Measurements from ENCODE around the gene PPM1H. TPM values are rescaled to one million over a fixed set of nuclear protein-coding genes. Genes with fewer than 3 reads are reported as not detected.
A peak's percentile ranks its signal among the peaks of the same experiment; 100 is the strongest.

PPM1H gene
- total and polyA plus RNA-seq, 4 donors = 22.0 to 35.8 (median 26.0) TPM

DNA sequence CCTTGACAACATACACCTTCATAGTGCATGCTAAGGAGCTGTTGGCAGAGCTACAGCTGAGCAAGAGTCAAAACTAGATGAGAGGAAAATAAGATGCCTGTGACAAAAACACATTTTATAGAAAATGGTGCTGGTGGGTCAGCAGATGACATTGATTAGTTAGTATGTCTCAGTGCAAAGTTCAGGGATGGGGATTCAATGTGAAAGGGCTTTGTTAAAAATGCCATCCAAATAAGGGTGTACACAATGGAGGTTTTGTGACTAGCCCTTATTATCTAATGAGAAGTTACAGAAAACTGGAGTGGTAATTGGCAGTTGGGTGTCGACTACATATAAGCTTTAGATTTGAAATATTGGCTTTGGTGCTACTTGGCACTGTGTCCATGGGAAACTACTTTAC lies 299.3 kb downstream of the PPM1H start:
- no CpG with 5 or more reads among the region's 1 CpG for WGBS (ENCODE audit: insufficient coverage)
- Histone ChIP-seq H3K27me3 (ENCODE audit: control insufficient read depth, insufficient read depth, low read length) (no peaks in the 10 kb centered on the region), H3K27ac (ENCODE audit: low read depth, low read length) (no peak overlapping the region), H3K4me3 (ENCODE audit: low read depth, low read length) (no peak overlapping the region), H3K4me1 (ENCODE audit: control insufficient read depth, insufficient read depth, low read length) (peaks cover 21% of the 10 kb centered on the region), H3K36me3 (ENCODE audit: control insufficient read depth, insufficient read depth, low read length) (no peaks in the 10 kb centered on the region), H3K9me3 (ENCODE audit: control insufficient read depth, insufficient read depth, low read length) (no peaks in the 10 kb centered on the region)
- no peak for DNase-seq (ENCODE audit: low read depth in 4 of 6, low spot score in 6 of 6)

DNA sequence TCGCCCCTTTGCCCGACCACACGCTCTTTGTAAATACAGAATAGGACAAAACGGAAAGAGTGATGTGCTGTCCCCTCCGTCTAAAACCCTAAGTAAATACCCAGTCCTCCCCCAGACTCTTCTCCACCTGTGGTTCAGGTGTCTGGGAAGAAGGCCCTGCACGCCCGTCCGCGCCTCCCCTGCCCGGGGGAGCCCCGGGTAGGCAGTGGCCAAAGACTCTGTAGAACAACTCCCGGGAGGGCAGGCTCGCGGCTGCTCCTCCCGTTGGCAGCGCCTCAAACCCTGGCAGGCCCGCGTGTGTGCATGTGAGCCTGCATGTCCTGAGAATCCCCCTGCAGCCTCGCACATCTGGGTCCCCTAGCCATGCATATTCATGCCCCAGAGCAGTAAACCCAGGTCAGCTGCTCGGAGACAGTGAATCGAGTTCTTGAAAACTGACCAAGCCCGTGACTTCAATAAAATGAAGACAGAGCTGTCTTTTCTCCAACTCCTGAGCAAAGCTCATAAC lies 302.5 kb downstream of the PPM1H start:
- WGBS (ENCODE audit: insufficient coverage) = under 1% methylated on average over 17 of the region's 22 CpGs
- peak overlapping the region; percentile 53 for H3K4me3 ChIP-seq (ENCODE audit: low read depth, low read length)
- peak in 3 of 6 donors; percentile 39 to 87 (median 82) for DNase-seq (ENCODE audit: low read depth in 4 of 6, low spot score in 6 of 6)
- no peaks in the 10 kb centered on the region for H3K36me3 ChIP-seq (ENCODE audit: control insufficient read depth, insufficient read depth, low read length)
- H3K27me3 ChIP-seq (ENCODE audit: control insufficient read depth, insufficient read depth, low read length) = no peaks in the 10 kb centered on the region
- no peaks in the 10 kb centered on the region for H3K9me3 ChIP-seq (ENCODE audit: control insufficient read depth, insufficient read depth, low read length)
- peak overlapping the region; percentile 74 for H3K27ac ChIP-seq (ENCODE audit: low read depth, low read length)
- H3K4me1 ChIP-seq (ENCODE audit: control insufficient read depth, insufficient read depth, low read length) = peaks cover 25% of the 10 kb centered on the region

DNA sequence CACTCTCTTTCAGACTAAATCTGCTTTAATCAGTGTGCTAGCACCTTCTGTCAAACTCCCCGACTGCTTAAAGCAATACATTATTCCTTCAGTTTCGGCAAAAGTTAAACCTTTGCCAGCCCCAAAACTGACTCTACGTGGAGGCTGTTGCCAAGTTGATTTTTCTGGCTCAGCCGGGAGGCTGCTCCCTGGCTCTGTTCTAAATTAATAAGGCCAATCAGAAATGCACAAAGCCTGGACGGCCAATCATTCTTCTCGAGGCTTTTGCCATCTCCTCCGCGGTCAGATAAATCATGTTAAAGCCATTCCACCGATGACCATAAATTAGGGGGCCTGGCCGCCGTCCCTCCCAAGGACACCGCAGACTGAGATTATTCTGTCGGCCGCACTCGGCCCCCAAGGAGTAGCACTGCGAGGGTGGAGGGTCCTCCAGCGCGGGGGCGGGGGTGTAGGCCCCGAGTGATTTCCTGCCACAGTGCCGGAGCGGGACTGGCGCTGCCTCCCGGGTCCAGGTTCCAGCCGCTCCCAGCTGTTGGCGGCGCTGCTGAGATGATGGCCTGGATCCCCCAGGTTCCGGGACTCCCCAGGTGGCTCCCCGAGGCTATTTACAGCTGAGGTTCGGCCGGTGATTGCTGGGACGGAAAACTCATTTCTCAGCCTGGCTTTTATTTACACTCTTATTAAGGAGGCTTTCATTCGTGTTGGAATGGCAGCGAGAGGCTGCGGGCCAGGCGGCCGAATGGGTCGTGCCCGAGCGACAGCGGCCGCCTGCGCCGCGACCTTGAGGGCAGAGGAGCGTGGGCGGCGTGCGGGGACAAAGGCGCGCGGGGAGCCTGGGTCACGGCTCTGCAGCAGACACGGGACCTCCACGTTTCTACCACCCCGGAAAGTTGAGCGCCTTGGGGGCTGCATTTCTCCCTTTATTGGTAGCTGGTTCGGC lies 303.2 kb downstream of the PPM1H start:
- Histone ChIP-seq H3K4me3 (ENCODE audit: low read depth, low read length) (peak overlapping the region; percentile 53), H3K27me3 (ENCODE audit: control insufficient read depth, insufficient read depth, low read length) (no peaks in the 10 kb centered on the region), H3K4me1 (ENCODE audit: control insufficient read depth, insufficient read depth, low read length) (peaks cover 25% of the 10 kb centered on the region), H3K36me3 (ENCODE audit: control insufficient read depth, insufficient read depth, low read length) (no peaks in the 10 kb centered on the region), H3K27ac (ENCODE audit: low read depth, low read length) (peak overlapping the region; percentile 74), H3K9me3 (ENCODE audit: control insufficient read depth, insufficient read depth, low read length) (no peaks in the 10 kb centered on the region)
- WGBS (ENCODE audit: insufficient coverage) = under 1% methylated on average over 57 of the region's 58 CpGs
- DNase-seq (ENCODE audit: low read depth in 4 of 6, low spot score in 6 of 6) = peak in 4 of 6 donors; percentile 28 to 88 (median 65)

GRCh38 chr12:62629971-62630739 lies 304.8 kb downstream of the PPM1H start:
- Histone ChIP-seq H3K4me3 (ENCODE audit: low read depth, low read length) (no peak overlapping the region), H3K9me3 (ENCODE audit: control insufficient read depth, insufficient read depth, low read length) (no peaks in the 10 kb centered on the region), H3K27me3 (ENCODE audit: control insufficient read depth, insufficient read depth, low read length) (no peaks in the 10 kb centered on the region), H3K4me1 (ENCODE audit: control insufficient read depth, insufficient read depth, low read length) (peaks cover 25% of the 10 kb centered on the region), H3K36me3 (ENCODE audit: control insufficient read depth, insufficient read depth, low read length) (no peaks in the 10 kb centered on the region), H3K27ac (ENCODE audit: low read depth, low read length) (no peak overlapping the region)
- peak in 1 of 6 donors; percentile 57 for DNase-seq (ENCODE audit: low read depth in 4 of 6, low spot score in 6 of 6)
- WGBS (ENCODE audit: insufficient coverage) = 55% methylated on average over 3 of the region's 5 CpGs

DNA sequence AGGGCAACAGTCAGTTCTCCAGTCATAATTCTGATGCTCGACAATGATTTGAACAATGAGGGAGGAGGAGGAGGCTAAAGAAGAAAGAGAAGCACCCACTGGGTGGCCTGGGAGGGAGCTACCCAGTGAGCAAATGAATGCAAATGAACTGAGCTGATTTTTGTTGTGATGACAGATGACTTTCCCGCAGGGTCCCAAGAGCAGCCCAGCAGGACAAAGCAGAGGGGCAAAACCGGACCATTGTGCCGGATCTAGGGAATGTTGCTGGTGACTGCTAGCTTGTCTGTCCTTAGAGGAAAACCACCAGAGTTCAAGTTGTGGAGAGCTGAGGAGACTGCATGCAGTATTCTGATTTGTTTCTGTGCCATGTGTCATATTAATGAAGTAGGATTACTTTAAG lies 305.5 kb downstream of the PPM1H start:
- Histone ChIP-seq H3K4me3 (ENCODE audit: low read depth, low read length) (no peak overlapping the region), H3K9me3 (ENCODE audit: control insufficient read depth, insufficient read depth, low read length) (no peaks in the 10 kb centered on the region), H3K27ac (ENCODE audit: low read depth, low read length) (no peak overlapping the region), H3K4me1 (ENCODE audit: control insufficient read depth, insufficient read depth, low read length) (peaks cover 25% of the 10 kb centered on the region), H3K27me3 (ENCODE audit: control insufficient read depth, insufficient read depth, low read length) (no peaks in the 10 kb centered on the region), H3K36me3 (ENCODE audit: control insufficient read depth, insufficient read depth, low read length) (no peaks in the 10 kb centered on the region)
- DNase-seq (ENCODE audit: low read depth in 4 of 6, low spot score in 6 of 6) = no peak
- 25% methylated on average over 4 of the region's 4 CpGs for WGBS (ENCODE audit: insufficient coverage)

DNA sequence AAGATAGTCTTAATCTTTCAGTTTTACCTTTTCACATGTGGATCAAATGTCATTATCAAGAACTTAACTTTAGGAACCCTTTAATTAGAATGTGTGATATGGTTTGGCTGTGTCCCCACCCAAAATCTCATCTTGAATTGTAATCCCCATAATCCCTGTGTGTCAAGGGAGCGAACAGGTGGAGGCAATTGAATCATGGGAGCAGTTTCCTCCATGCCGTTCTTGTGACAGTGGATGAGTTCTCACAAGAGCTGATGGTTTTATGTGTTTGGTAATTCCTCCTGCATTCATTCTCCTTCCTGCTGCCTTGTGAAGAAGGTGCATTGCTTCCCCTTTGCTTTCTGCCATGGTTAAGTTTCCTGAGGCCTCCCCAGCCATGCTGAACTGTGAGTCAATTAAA lies 307.8 kb downstream of the PPM1H start:
- no peaks in the 10 kb centered on the region for H3K36me3 ChIP-seq (ENCODE audit: control insufficient read depth, insufficient read depth, low read length)
- no peak overlapping the region for H3K27ac ChIP-seq (ENCODE audit: low read depth, low read length)
- H3K4me1 ChIP-seq (ENCODE audit: control insufficient read depth, insufficient read depth, low read length) = peaks cover 12% of the 10 kb centered on the region
- H3K27me3 ChIP-seq (ENCODE audit: control insufficient read depth, insufficient read depth, low read length) = no peaks in the 10 kb centered on the region
- no peak for DNase-seq (ENCODE audit: low read depth in 4 of 6, low spot score in 6 of 6)
- WGBS (ENCODE audit: insufficient coverage) = no CpG with 5 or more reads among the region's 2 CpGs
- H3K4me3 ChIP-seq (ENCODE audit: low read depth, low read length) = no peak overlapping the region
- no peaks in the 10 kb centered on the region for H3K9me3 ChIP-seq (ENCODE audit: control insufficient read depth, insufficient read depth, low read length)

DNA sequence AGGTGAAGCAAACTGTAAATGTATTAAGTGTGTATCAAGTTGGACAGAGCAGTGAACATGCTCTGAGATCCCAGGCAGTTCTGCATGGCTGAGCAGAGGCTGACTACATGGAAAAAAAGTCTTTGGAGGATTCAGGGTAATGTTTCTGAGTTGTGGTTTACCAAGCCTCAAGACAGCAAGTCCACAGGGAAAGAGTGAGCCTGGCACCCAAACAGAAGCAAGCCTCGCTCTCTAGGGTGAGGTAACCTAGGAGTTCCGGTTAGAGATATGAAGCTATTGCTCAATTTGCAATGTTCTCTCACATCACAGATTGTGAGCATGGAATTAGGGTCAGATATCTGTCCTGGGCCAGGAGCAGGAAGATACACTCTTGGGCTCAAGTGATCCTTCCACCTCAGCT lies 309.7 kb downstream of the PPM1H start:
- no peaks in the 10 kb centered on the region for H3K9me3 ChIP-seq (ENCODE audit: control insufficient read depth, insufficient read depth, low read length)
- H3K4me3 ChIP-seq (ENCODE audit: low read depth, low read length) = no peak overlapping the region
- H3K27ac ChIP-seq (ENCODE audit: low read depth, low read length) = no peak overlapping the region
- H3K36me3 ChIP-seq (ENCODE audit: control insufficient read depth, insufficient read depth, low read length) = no peaks in the 10 kb centered on the region
- no peak for DNase-seq (ENCODE audit: low read depth in 4 of 6, low spot score in 6 of 6)
- H3K4me1 ChIP-seq (ENCODE audit: control insufficient read depth, insufficient read depth, low read length) = peaks cover 3% of the 10 kb centered on the region
- whole genome bisulfite sequencing (ENCODE audit: insufficient coverage) = 100% methylated on average over 1 of the region's 2 CpGs
- no peaks in the 10 kb centered on the region for H3K27me3 ChIP-seq (ENCODE audit: control insufficient read depth, insufficient read depth, low read length)

GRCh38 chr12:62622177-62622576 lies 312.8 kb downstream of the PPM1H start:
- Histone ChIP-seq H3K36me3 (ENCODE audit: control insufficient read depth, insufficient read depth, low read length) (no peaks in the 10 kb centered on the region), H3K4me3 (ENCODE audit: low read depth, low read length) (no peak overlapping the region), H3K9me3 (ENCODE audit: control insufficient read depth, insufficient read depth, low read length) (no peaks in the 10 kb centered on the region), H3K4me1 (ENCODE audit: control insufficient read depth, insufficient read depth, low read length) (no peaks in the 10 kb centered on the region), H3K27ac (ENCODE audit: low read depth, low read length) (no peak overlapping the region), H3K27me3 (ENCODE audit: control insufficient read depth, insufficient read depth, low read length) (no peaks in the 10 kb centered on the region)
- no peak for DNase-seq (ENCODE audit: low read depth in 4 of 6, low spot score in 6 of 6)
- WGBS (ENCODE audit: insufficient coverage) = 40% methylated on average over 1 of the region's 2 CpGs

DNA sequence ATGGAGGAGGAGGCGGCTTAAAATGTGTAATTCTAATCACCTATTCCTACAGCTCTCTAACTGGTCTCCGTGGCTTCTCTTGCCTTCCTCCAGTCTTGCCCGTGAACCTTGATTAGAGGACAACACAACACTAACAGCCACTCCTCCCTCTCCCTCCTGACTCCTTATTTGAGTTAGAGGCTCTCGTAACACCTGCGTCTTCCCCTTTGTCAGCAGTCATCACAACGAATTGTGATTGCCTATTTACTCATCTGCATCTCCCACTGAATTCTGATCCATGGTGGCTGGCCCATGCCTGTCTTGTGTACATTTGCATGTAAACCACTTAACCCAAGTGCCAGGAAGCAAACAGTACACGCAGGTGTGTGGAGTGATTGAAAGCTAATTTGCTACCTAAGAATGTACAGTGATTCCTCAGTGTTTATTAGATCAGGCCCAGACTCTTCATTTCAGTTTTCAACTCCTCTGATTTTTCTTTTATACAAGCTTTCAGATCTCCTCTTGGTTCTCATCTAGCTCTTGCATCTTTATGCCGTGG lies 313.8 kb downstream of the PPM1H start:
- Histone ChIP-seq H3K4me3 (ENCODE audit: low read depth, low read length) (no peak overlapping the region), H3K27me3 (ENCODE audit: control insufficient read depth, insufficient read depth, low read length) (no peaks in the 10 kb centered on the region), H3K36me3 (ENCODE audit: control insufficient read depth, insufficient read depth, low read length) (no peaks in the 10 kb centered on the region), H3K27ac (ENCODE audit: low read depth, low read length) (no peak overlapping the region), H3K9me3 (ENCODE audit: control insufficient read depth, insufficient read depth, low read length) (no peaks in the 10 kb centered on the region), H3K4me1 (ENCODE audit: control insufficient read depth, insufficient read depth, low read length) (no peaks in the 10 kb centered on the region)
- WGBS (ENCODE audit: insufficient coverage) = 75% methylated on average over 5 of the region's 8 CpGs
- DNase-seq (ENCODE audit: low read depth in 4 of 6, low spot score in 6 of 6) = no peak
